Pancreas (tissue), 10 donors: ENCODE results near the gene GALNT10. TPM values are rescaled to one million over a fixed set of nuclear protein-coding genes. Genes with fewer than 3 reads are reported as not detected.

Source experiments
- ATAC-seq, 4 donors: fragments of 200-7000 bp; cut with Tn5 transposase; one replicate each; pipeline versions ENCODE4 v1.8.0 to v1.9.1; 2020; ENCODE audit warnings: mild to moderate bottlenecking in 4 of 4, moderate library complexity in 4 of 4
- DNase-seq, 6 donors: peaks; one replicate each; pipeline ENCODE4 v3.0.0-alpha.2; 2020
- FAIRE-seq: peaks from 2 replicates; lab custom pipeline; 2012; peaks lifted over from hg19 to GRCh38; lab: Jason Lieb, UNC
- H3K27ac ChIP-seq, 4 donors: fragments of 200-600 bp; sonication (generic); 1 replicate in 3 of 4; 2 replicates in 1 of 4; pipeline versions ENCODE4 v1.5.0 to v1.8.0; 2020
- H3K27me3 ChIP-seq, 4 donors: fragments of 200-600 bp; one replicate each; pipeline ENCODE4 v1.8.0; 2021
- H3K36me3 ChIP-seq, 3 donors: fragments of 200-600 bp; sonication (generic) in 1 of 3; one replicate each; pipeline versions ENCODE4 v1.5.0 to v1.8.0; 2020 to 2021
- H3K4me1 ChIP-seq, 3 donors: fragments of 200-600 bp; one replicate each; pipeline ENCODE4 v1.8.0; 2021
- H3K4me3 ChIP-seq, 4 donors: fragments of 200-600 bp; sonication (generic) in 2 of 4; one replicate each; pipeline versions ENCODE4 v1.5.0 to v1.8.0; 2020 to 2021
- H3K9me3 ChIP-seq, 4 donors: fragments of 200-600 bp; one replicate each; pipeline ENCODE4 v1.8.0; 2021
- WGBS, 2 donors: extraction: QIAGEN DNeasy Blood & Tissue Kit; methylation state at CpG; one replicate each; pipeline ENCODE4 v1.1.7; 2013; 5-methylcytosine and 5-hydroxymethylcytosine counted together
- intact Hi-C, 3 donors: fragments of 100-400 bp; cut with DNase I; formaldehyde crosslinking; loops; one replicate each; pipeline versions ENCODE4 v1.11.1 to v1.14.2; 2022
- polyA plus RNA-seq, 2 donors: library from polyadenylated mRNA; stranded (reverse); fragments of 200-250 nt; gene quantifications; one replicate each; pipeline ENCODE4 v1.2.3, GENCODE V29; 2013
- total RNA-seq, 6 donors: library from RNA; stranded (reverse); fragmentation: NEBNext Ultra II Directional in 4 of 6; extraction: Animal tissue kit (Norgen Biotek cat#: 25700) in 4 of 6; gene quantifications; one replicate each; pipeline versions ENCODE4 v1.2.1 to v1.2.4, GENCODE V29; 2021 to 2023
- TF ChIP-seq, protein P1 (sequence below), 4 donors: fragments of 200-600 bp; sonication (generic) in 3 of 4; IDR thresholded peaks; one replicate each; pipeline versions ENCODE4 v1.5.0 to v1.8.0; 2021; ENCODE audit warnings: antibody characterized with exemption in 4 of 4
- donor health status: healthy with polysubstance abuse.
- donor health status: DM: no; HTN: no; CAD: no; lungs with moderate emphysema.
- donor health status: DM: no; HTN: no; CAD: no.
- donor health status: control.
- donor health status: control.
- donor health status: Bipolar disorder and iron deficiency.
- donor health status: DM: yes; HTN: yes; CAD: no.
- donor health status: DM: no; HTN: no; CAD: no.
- donor health status: DM: no; HTN: no; CAD: no.
- donor health status: DM: yes; HTN: yes; CAD: no.

GALNT10 gene
- total and polyA plus RNA-seq, 8 donors, result 4.4 to 23.1 (median 13.4) TPM

DNA sequence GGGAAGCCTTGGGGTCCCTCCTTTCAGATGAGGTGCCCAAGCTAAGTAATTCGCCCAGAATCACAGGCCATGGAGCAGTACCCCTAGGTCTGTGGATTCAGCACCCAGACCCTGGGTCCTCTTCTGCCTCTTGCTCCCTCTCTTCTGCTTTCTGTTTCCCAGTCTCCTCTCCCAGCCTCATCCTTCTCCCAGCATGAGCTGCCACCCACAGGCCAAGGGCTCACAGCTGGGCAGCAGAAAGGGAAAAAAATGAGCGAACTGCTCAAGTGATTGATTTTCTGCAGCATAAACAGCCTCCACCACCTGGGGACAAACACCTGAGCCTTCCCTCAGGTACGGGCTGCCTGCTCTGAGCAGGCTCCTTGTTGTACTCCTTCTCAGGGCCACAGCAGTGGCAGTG is 141.4 kb downstream of the GALNT10 start:
- intact Hi-C loops, result no loop called here
- Histone ChIP-seq H3K27ac (no peak overlapping the region), H3K27me3 (no peaks in the 10 kb centered on the region), H3K4me3 (no peak overlapping the region), H3K9me3 (no peaks in the 10 kb centered on the region), H3K36me3 (no peaks in the 10 kb centered on the region), H3K4me1 (no peaks in the 10 kb centered on the region)
- DNase-seq, result peak in 1 of 6 donors; percentile 22
- no peak for FAIRE-seq
- WGBS, 2 donors, result 47 to 55% methylated on average over 3 of the region's 3 CpGs
- ATAC-seq, result peak in 3 of 4 donors; percentile 50 to 89 (median 58)
- TF ChIP-seq, protein P1, sequence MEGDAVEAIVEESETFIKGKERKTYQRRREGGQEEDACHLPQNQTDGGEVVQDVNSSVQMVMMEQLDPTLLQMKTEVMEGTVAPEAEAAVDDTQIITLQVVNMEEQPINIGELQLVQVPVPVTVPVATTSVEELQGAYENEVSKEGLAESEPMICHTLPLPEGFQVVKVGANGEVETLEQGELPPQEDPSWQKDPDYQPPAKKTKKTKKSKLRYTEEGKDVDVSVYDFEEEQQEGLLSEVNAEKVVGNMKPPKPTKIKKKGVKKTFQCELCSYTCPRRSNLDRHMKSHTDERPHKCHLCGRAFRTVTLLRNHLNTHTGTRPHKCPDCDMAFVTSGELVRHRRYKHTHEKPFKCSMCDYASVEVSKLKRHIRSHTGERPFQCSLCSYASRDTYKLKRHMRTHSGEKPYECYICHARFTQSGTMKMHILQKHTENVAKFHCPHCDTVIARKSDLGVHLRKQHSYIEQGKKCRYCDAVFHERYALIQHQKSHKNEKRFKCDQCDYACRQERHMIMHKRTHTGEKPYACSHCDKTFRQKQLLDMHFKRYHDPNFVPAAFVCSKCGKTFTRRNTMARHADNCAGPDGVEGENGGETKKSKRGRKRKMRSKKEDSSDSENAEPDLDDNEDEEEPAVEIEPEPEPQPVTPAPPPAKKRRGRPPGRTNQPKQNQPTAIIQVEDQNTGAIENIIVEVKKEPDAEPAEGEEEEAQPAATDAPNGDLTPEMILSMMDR (IDR thresholded peaks at IDR 0.05), result no peak

DNA sequence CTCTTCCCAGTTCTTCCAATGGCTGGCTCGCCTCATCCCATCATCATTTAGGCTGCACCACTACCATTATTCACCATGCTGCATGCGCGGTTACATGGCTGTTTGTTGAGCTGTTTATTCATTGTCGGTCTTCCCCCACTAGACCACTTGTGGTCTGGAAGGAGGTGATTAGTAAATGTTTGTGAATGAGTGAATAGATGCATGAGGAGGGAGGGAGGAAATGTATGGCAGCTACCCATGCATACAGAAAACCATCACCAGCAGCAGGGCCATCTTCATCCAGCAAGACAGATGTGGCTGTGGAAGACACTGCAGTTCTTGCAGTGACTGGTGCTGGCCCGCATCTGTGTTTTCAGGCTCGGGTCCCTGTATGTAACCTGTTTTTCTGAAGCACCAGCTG is 141.9 kb downstream of the GALNT10 start:
- Histone ChIP-seq H3K9me3 (no peaks in the 10 kb centered on the region), H3K27ac (no peak overlapping the region), H3K4me1 (no peaks in the 10 kb centered on the region), H3K4me3 (no peak overlapping the region), H3K27me3 (no peaks in the 10 kb centered on the region), H3K36me3 (no peaks in the 10 kb centered on the region)
- intact Hi-C loops, result no loop called here
- no peak for DNase-seq
- WGBS, 2 donors, result 96 to 97% methylated on average over 6 of the region's 6 CpGs
- TF ChIP-seq, protein P1 (IDR thresholded peaks at IDR 0.05), result no peak
- no peak for FAIRE-seq
- no peak for ATAC-seq

DNA sequence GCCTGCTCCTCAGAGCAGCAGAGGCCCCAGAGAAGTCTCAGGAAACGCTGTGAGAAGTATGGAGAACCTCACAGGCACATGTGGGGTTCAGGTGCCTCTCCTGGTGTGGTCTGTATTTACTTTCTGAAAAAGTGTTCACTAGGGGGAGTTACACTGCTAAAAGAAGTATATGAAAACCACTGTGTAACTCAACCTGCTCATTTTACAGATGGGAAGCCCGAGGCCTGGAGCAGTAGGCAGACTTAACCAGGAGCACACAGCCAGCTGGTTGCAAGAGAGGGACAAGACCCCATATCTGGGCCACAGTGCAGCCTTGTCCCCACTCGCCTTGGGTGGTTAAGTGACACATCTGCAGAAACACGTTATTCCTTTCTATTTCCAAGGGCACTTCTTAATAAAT is 142.5 kb downstream of the GALNT10 start:
- no peak overlapping the region for H3K27ac ChIP-seq
- DNase-seq (no peak), ATAC-seq (no peak), FAIRE-seq (no peak)
- no peaks in the 10 kb centered on the region for H3K9me3 ChIP-seq
- H3K27me3 ChIP-seq, result no peaks in the 10 kb centered on the region
- H3K4me3 ChIP-seq, result no peak overlapping the region
- no peaks in the 10 kb centered on the region for H3K36me3 ChIP-seq
- intact Hi-C loops, result no loop called here
- no peaks in the 10 kb centered on the region for H3K4me1 ChIP-seq
- TF ChIP-seq, protein P1 (IDR thresholded peaks at IDR 0.05), result no peak
- 93 to 94% methylated on average over 4 of the region's 4 CpGs for WGBS, 2 donors

DNA sequence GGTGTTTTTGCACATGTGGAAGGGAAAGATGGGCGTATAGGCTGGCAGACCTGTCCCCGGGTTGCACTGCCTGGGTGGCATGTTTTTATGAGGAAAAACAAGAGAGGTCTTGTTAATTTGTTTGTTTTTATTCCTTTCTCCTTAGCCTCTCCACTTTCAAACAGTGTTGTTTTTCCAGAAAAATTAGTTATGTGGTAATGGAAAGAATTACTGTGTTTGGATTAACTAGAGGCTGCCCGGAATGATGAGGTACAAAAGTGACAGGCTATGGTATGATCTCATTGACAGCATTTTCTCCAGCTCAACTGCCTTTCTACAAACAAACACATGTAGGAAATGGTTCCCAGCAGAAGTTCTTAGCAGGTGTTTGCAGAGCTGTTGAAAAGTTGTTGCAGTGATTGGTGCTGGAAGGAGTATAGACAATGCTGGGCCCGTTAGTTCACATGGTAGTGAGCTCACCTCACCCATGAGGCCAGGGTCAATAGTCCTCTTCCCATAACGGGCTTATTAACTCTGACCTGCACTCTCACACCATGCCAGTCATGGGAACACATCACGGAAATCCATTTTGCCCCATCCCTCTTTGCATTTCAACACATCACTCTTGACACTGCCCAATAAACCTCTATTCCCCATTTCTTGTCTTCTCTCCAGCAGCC is 144.0 kb downstream of the GALNT10 start:
- DNase-seq (no peak), ATAC-seq (peak in 1 of 4 donors; percentile 64), FAIRE-seq (no peak)
- Histone ChIP-seq H3K4me1 (no peaks in the 10 kb centered on the region), H3K27ac (no peak overlapping the region), H3K27me3 (no peaks in the 10 kb centered on the region), H3K9me3 (no peaks in the 10 kb centered on the region), H3K4me3 (no peak overlapping the region), H3K36me3 (no peaks in the 10 kb centered on the region)
- WGBS, 2 donors, result 76 to 79% methylated on average over 6 of the region's 6 CpGs
- TF ChIP-seq, protein P1 (IDR thresholded peaks at IDR 0.05), result no peak
- intact Hi-C loops, result no loop called here

DNA sequence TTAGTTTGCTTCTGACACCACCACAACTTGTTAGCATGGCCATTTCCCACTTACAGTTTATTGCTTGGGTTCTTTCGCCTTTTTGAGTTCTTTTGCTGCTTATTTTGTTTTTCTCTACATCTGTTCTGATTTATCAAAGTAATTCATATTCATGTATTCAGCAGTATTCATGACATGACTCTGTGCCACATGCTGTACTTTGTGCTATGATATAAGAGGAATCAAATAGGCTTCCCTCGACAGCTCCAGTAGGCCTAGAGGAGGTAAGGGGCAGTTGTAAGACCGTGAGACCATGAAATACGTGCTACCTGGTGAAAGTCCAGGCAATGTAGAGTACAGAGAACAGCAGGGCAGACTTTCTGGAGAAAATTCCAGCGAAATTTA is 144.5 kb downstream of the GALNT10 start:
- no peak overlapping the region for H3K27ac ChIP-seq
- intact Hi-C loops, result no loop called here
- H3K4me1 ChIP-seq, result no peaks in the 10 kb centered on the region
- no peaks in the 10 kb centered on the region for H3K36me3 ChIP-seq
- H3K27me3 ChIP-seq, result no peaks in the 10 kb centered on the region
- TF ChIP-seq, protein P1 (IDR thresholded peaks at IDR 0.05), result no peak
- ATAC-seq, result no peak
- no peak overlapping the region for H3K4me3 ChIP-seq
- no peaks in the 10 kb centered on the region for H3K9me3 ChIP-seq
- WGBS, 2 donors, result 93% methylated on average over 5 of the region's 5 CpGs
- DNase-seq, result no peak
- FAIRE-seq, result no peak
